Measurements from ENCODE around the gene PAPPA2. TPM values are rescaled to one million over a fixed set of nuclear protein-coding genes. Genes with fewer than 3 reads are reported as not detected.
"Not testable (repeated sequence)": the region's sequence is repeated elsewhere in the genome, so short reads cannot be mapped to it uniquely, and the experiment has no call there.

The PAPPA2 gene
- total RNA-seq = under 1 TPM; 0.08 TPM

- CTCF ChIA-PET = no interaction called here
- no peaks in the 10 kb centered on the region for H3K36me3 Mint-ChIP-seq (ENCODE audit: low read depth)
These were observed at the start of gene PAPPA2 for GRCh38 chr1:176462674-176463378. Gene PAPPA2 (plus strand): TSS chr1:176463175. CDS start chr1:176556323, 93,148 bp downstream.

GRCh38 chr1:176416777-176417176, 46.2 kb upstream of the PAPPA2 start:
- Mint-ChIP-seq H3K27me3 (no peaks in the 10 kb centered on the region), H3K4me1 (no peaks in the 10 kb centered on the region), H3K9me3 (peaks cover 2% of the 10 kb centered on the region), H3K4me3 (no peak overlapping the region), H3K36me3 (ENCODE audit: low read depth) (no peaks in the 10 kb centered on the region), H3K27ac (no peak overlapping the region)
- no peak for DNase-seq
- CTCF ChIA-PET = no interaction called here
- POLR2A ChIA-PET = no interaction called here

More at GRCh38 chr1:176462674-176463378, at the start of gene PAPPA2:
- H3K9me3 Mint-ChIP-seq = no peaks in the 10 kb centered on the region
- H3K27me3 Mint-ChIP-seq = no peaks in the 10 kb centered on the region
- no peak within 1 kb of the TSS for H3K4me3 Mint-ChIP-seq
- no peak within 1 kb of the TSS for H3K27ac Mint-ChIP-seq
- no peaks in the 10 kb centered on the region for H3K4me1 Mint-ChIP-seq
- POLR2A ChIA-PET = no interaction called here
- DNase-seq = no peak

GRCh38 chr1:176419608-176420007, 43.4 kb upstream of the PAPPA2 start:
- H3K27me3 Mint-ChIP-seq; DNase-seq; H3K36me3 Mint-ChIP-seq (ENCODE audit: low read depth); H3K4me1 Mint-ChIP-seq; H3K4me3 Mint-ChIP-seq; H3K9me3 Mint-ChIP-seq; CTCF ChIA-PET; POLR2A ChIA-PET; H3K27ac Mint-ChIP-seq: not testable (repeated sequence)

GRCh38 chr1:176434234-176434633, 28.7 kb upstream of the PAPPA2 start:
- CTCF ChIA-PET = no interaction called here
- no peaks in the 10 kb centered on the region for H3K9me3 Mint-ChIP-seq

GRCh38 chr1:176436251-176436650, 26.7 kb upstream of the PAPPA2 start:
- Mint-ChIP-seq H3K4me3 (no peak overlapping the region), H3K36me3 (ENCODE audit: low read depth) (no peaks in the 10 kb centered on the region), H3K4me1 (no peaks in the 10 kb centered on the region), H3K27ac (no peak overlapping the region), H3K9me3 (no peaks in the 10 kb centered on the region), H3K27me3 (no peaks in the 10 kb centered on the region)
- no peak for DNase-seq
- ChIA-PET POLR2A (no interaction called here), CTCF (no interaction called here)

More at GRCh38 chr1:176434234-176434633, 28.7 kb upstream of the PAPPA2 start:
- Mint-ChIP-seq H3K4me3 (no peak overlapping the region), H3K27me3 (no peaks in the 10 kb centered on the region), H3K27ac (no peak overlapping the region), H3K36me3 (ENCODE audit: low read depth) (no peaks in the 10 kb centered on the region), H3K4me1 (no peaks in the 10 kb centered on the region)
- POLR2A ChIA-PET = no interaction called here
- no peak for DNase-seq

- Mint-ChIP-seq H3K27ac (no peak overlapping the region), H3K4me1 (no peaks in the 10 kb centered on the region), H3K4me3 (no peak overlapping the region), H3K36me3 (ENCODE audit: low read depth) (no peaks in the 10 kb centered on the region), H3K9me3 (no peaks in the 10 kb centered on the region), H3K27me3 (no peaks in the 10 kb centered on the region)
- ChIA-PET CTCF (no interaction called here), POLR2A (no interaction called here)
- no peak for DNase-seq
These were observed 22.8 kb upstream of the PAPPA2 start for GRCh38 chr1:176440176-176440575.

- Mint-ChIP-seq H3K36me3 (ENCODE audit: low read depth) (no peaks in the 10 kb centered on the region), H3K9me3 (peaks cover 2% of the 10 kb centered on the region), H3K27ac (no peak overlapping the region), H3K4me3 (no peak overlapping the region), H3K27me3 (no peaks in the 10 kb centered on the region), H3K4me1 (no peaks in the 10 kb centered on the region)
- POLR2A ChIA-PET = no interaction called here
- CTCF ChIA-PET = no interaction called here
- DNase-seq = no peak
These were observed 18.7 kb upstream of the PAPPA2 start for GRCh38 chr1:176444286-176444685.

- Mint-ChIP-seq H3K27ac (no peak overlapping the region), H3K4me1 (no peaks in the 10 kb centered on the region), H3K36me3 (ENCODE audit: low read depth) (no peaks in the 10 kb centered on the region), H3K9me3 (peaks cover 2% of the 10 kb centered on the region), H3K4me3 (no peak overlapping the region), H3K27me3 (no peaks in the 10 kb centered on the region)
- POLR2A ChIA-PET = no interaction called here
- no peak for DNase-seq
- CTCF ChIA-PET = no interaction called here
These were observed 17.6 kb upstream of the PAPPA2 start for GRCh38 chr1:176445402-176445801.

- ChIA-PET CTCF (no interaction called here), POLR2A (no interaction called here)
- no peaks in the 10 kb centered on the region for H3K36me3 Mint-ChIP-seq (ENCODE audit: low read depth)
- no peak overlapping the region for H3K4me3 Mint-ChIP-seq
- H3K27ac Mint-ChIP-seq = no peak overlapping the region
- H3K9me3 Mint-ChIP-seq = peaks cover 2% of the 10 kb centered on the region
- no peak for DNase-seq
- no peaks in the 10 kb centered on the region for H3K4me1 Mint-ChIP-seq
- H3K27me3 Mint-ChIP-seq = no peaks in the 10 kb centered on the region
These were observed 14.6 kb upstream of the PAPPA2 start for GRCh38 chr1:176448340-176448739.

- no peak for DNase-seq
- Mint-ChIP-seq H3K27me3 (no peaks in the 10 kb centered on the region), H3K4me3 (no peak overlapping the region), H3K36me3 (ENCODE audit: low read depth) (no peaks in the 10 kb centered on the region), H3K4me1 (no peaks in the 10 kb centered on the region), H3K9me3 (no peaks in the 10 kb centered on the region), H3K27ac (no peak overlapping the region)
- POLR2A ChIA-PET = no interaction called here
- CTCF ChIA-PET = no interaction called here
These were observed 12.4 kb upstream of the PAPPA2 start for GRCh38 chr1:176450526-176450925.

GRCh38 chr1:176451741-176452140, 11.2 kb upstream of the PAPPA2 start:
- H3K27me3 Mint-ChIP-seq; H3K4me3 Mint-ChIP-seq; H3K36me3 Mint-ChIP-seq (ENCODE audit: low read depth); POLR2A ChIA-PET; H3K4me1 Mint-ChIP-seq; H3K9me3 Mint-ChIP-seq; H3K27ac Mint-ChIP-seq; DNase-seq; CTCF ChIA-PET: not testable (repeated sequence)

- Mint-ChIP-seq H3K27me3 (no peaks in the 10 kb centered on the region), H3K4me3 (no peak overlapping the region), H3K4me1 (no peaks in the 10 kb centered on the region), H3K36me3 (ENCODE audit: low read depth) (no peaks in the 10 kb centered on the region), H3K27ac (no peak overlapping the region), H3K9me3 (no peaks in the 10 kb centered on the region)
- DNase-seq = no peak
- ChIA-PET POLR2A (no interaction called here), CTCF (no interaction called here)
These were observed 6.2 kb upstream of the PAPPA2 start for GRCh38 chr1:176456795-176457194.

GRCh38 chr1:176460544-176461336, 2.2 kb upstream of the PAPPA2 start:
- no peaks in the 10 kb centered on the region for H3K27me3 Mint-ChIP-seq
- H3K36me3 Mint-ChIP-seq (ENCODE audit: low read depth) = no peaks in the 10 kb centered on the region

GRCh38 chr1:176461576-176461975, 1.4 kb upstream of the PAPPA2 start:
- no peak for DNase-seq
- H3K4me3 Mint-ChIP-seq = no peak overlapping the region
- no peaks in the 10 kb centered on the region for H3K4me1 Mint-ChIP-seq
- no peaks in the 10 kb centered on the region for H3K9me3 Mint-ChIP-seq
- ChIA-PET CTCF (no interaction called here), POLR2A (no interaction called here)
- no peaks in the 10 kb centered on the region for H3K36me3 Mint-ChIP-seq (ENCODE audit: low read depth)
- no peaks in the 10 kb centered on the region for H3K27me3 Mint-ChIP-seq
- H3K27ac Mint-ChIP-seq = no peak overlapping the region

More at GRCh38 chr1:176460544-176461336, 2.2 kb upstream of the PAPPA2 start:
- Mint-ChIP-seq H3K27ac (no peak overlapping the region), H3K4me1 (no peaks in the 10 kb centered on the region), H3K9me3 (no peaks in the 10 kb centered on the region), H3K4me3 (no peak overlapping the region)
- DNase-seq = no peak
- CTCF ChIA-PET = no interaction called here
- POLR2A ChIA-PET = no interaction called here
